C4-2B (cell line): ENCODE measurements around the gene MAST4.

Experiments
- H3K27ac ChIP-seq: fragments of 450-650 bp; 2 replicates; pipeline ENCODE4 v1.5.1; 2017
- ZFX ChIP-seq: fragments of 450-650 bp; IDR thresholded peaks from 2 replicates; pipeline ENCODE4 v1.6.1; 2017
- TF ChIP-seq, protein P1 (sequence below): fragments of 450-650 bp; conservative IDR thresholded peaks from 2 replicates; pipeline ENCODE4 v1.5.1; 2017; ENCODE audit warnings: mild to moderate bottlenecking

The MAST4 gene

DNA sequence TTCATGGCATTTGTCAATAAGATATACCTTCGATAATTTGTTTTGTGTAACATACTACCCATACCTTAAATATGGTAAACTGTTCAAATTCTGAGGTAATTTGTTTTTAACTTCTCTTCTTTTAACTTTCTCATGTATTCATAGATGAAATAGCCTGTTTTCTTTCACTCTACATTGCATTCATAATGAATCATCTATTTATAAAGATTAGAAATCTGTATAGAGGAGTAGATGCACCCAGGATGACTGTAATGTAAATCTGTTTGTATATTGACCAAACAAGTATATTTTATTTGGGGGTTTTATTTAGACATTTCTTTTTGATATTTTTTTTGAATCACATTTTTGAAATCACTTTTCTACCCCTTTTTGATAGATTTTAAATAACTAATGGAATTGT, 455.8 kb downstream of the MAST4 start:
- no peak overlapping the region for H3K27ac ChIP-seq
- TF ChIP-seq, protein P1, sequence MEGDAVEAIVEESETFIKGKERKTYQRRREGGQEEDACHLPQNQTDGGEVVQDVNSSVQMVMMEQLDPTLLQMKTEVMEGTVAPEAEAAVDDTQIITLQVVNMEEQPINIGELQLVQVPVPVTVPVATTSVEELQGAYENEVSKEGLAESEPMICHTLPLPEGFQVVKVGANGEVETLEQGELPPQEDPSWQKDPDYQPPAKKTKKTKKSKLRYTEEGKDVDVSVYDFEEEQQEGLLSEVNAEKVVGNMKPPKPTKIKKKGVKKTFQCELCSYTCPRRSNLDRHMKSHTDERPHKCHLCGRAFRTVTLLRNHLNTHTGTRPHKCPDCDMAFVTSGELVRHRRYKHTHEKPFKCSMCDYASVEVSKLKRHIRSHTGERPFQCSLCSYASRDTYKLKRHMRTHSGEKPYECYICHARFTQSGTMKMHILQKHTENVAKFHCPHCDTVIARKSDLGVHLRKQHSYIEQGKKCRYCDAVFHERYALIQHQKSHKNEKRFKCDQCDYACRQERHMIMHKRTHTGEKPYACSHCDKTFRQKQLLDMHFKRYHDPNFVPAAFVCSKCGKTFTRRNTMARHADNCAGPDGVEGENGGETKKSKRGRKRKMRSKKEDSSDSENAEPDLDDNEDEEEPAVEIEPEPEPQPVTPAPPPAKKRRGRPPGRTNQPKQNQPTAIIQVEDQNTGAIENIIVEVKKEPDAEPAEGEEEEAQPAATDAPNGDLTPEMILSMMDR: no peak
- no peak for TF ChIP-seq ZFX

DNA sequence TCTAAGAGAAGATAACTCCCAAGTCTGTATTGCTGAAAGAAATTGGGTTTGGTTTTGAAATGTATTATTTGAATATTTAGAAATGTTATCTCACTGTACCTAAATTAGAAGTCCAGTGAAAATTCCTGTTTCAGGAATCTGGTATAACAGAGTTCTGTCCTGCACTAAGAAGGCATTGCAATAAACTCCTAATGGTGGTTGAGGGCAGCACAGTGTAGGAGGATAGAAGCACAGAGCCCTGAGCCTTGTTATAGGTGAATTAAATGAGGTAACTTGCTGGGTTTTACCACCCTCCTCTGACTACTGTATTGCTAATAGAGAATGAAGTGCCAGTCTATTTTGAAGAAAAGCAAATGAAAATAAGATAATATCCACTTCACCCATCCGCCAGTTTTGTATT, 457.0 kb downstream of the MAST4 start:
- TF ChIP-seq, protein P1: no peak
- TF ChIP-seq ZFX: no peak

DNA sequence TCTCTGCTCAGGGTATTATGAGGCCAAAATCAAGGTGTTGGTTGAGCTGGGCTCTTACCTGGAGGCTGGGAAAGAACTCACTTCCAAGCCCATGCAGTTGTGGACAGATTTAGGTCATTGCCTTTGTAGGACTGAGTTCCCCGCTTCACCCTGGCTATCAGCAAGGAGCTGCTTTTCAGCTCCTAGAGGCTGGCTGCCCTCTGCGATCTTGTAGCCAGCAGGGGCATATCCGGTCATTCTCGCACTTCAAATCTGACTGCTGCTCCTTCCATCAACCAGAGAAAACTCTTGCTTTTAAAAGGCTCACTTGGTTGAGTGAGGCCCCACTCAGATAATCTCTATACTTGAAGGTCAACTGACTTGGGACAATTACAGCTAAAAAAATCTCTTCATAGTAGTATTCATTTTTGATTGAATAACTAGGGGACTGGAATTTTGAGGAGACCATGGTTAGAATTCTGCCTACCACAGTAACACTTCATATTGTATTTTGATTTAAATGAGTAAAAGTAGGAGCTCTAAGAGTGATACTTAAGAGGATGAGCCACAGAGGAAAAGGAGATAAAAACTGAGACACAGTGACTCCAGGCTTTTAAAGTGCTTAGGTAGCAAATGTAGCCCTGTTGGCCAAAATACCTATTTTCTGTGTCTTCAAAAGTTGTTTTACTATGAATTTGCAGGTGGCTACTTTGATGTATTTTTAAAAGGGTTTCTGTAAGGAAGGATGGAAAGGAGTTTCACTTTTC, 463.0 kb downstream of the MAST4 start:
- no peak for TF ChIP-seq ZFX
- TF ChIP-seq, protein P1: no peak
- H3K27ac ChIP-seq: no peak overlapping the region

More for the DNA sequence above, 457.0 kb downstream of the MAST4 start:
- no peak overlapping the region for H3K27ac ChIP-seq

DNA sequence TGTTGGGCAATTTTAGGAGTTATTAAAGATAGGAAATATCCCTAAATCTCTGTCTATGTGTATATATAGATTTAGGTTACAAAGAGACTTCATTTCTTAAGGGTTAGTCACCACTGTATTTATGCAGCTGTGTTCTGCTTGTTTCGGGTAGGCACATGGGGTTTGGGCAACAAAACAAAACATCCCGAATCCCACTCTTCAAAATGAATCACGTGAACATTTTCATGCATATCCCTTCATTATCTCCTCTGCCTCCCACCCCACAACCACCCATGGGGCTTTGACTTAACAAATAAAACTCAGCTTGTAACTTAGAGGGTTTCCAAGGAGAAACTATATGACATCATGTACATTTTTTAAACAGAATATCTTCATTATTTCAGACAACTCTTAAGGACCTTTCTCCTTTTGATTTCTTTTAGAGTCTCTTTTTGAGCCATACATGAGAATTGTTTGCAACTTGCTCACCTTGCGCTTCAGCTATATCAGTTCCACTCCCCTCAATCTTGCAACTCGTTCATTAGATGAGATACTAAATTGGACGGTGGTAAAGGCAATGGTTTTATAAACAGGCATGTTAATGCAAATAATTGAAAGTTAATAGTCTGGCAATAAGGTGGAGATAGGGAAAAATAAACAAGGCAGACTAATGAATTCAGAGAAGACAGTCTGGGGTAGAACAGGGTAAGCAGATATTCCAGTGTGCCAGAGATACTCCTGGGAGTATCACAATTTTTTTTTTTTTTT, 463.7 kb downstream of the MAST4 start:
- H3K27ac ChIP-seq: no peak overlapping the region; the same call in 1 of the 2 replicates
- no peak for TF ChIP-seq ZFX
- TF ChIP-seq, protein P1: no peak

DNA sequence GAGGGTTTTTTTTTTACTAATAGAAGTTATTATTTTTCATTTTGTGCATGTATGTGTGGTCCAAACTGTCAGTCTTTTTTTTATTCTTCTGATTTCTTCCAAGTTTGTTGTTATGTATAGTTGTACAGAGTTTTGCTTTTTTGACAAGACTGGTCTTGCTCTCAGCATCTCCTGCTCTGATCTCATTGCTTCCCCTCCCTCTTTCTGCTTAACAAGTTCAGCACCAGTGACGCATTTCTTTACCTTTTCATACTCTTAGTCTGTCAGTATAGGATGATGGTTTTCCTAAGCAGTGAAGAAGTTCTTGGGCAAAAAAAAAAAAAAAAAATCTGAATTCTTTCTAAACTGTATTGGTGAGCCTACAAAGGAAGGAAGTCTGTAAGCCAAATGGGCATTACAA, 465.3 kb downstream of the MAST4 start:
- H3K27ac ChIP-seq: no peak overlapping the region
- TF ChIP-seq, protein P1: no peak
- no peak for TF ChIP-seq ZFX

DNA sequence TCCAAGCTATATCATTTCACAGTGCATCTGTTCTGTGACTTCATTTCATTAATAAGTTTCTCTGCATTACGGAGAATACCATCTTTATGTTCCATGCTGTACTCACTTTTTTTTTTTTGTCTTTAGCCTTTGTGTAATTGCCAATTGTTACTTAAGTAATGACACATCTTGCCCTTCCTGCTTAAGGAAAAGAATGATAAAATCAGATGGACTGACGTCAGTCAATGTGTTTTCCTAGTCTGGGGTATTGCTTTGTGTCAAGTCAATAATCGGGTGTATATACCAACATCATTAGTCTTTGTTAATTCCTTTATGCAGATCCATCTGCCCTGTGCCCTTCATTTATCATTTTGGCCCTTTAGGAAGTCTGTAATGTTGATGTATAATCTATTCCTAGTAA, 466.9 kb downstream of the MAST4 start:
- TF ChIP-seq ZFX: no peak
- TF ChIP-seq, protein P1: no peak
- no peak overlapping the region for H3K27ac ChIP-seq

DNA sequence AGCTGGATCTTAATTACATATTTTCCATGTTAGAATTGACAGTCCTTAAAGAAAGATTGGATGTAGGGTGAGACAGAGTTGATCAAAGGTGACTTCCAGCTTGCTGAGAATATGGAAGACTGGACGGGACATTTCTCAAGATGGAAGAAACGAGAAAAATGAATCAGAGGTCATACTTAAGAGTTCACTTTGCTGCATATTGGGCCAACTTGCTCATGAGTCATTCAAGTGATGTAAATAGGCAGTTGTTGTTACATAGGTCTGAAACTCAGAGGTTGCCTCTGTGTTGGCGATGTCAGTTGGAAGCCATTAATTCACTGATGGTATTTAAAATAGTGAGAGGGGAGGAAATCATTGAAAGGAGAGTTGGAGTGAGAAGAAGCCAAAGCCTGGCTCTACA, 467.6 kb downstream of the MAST4 start:
- no peak overlapping the region for H3K27ac ChIP-seq
- no peak for TF ChIP-seq ZFX
- TF ChIP-seq, protein P1: no peak
